CD14-positive monocyte (primary cell): Measurements from ENCODE around the gene GPATCH3. TPM values are rescaled to one million over a fixed set of nuclear protein-coding genes. Genes with fewer than 3 reads are reported as not detected.

ENCODE experiments used
- DNase-seq, 3 donors: peaks; one replicate each; pipeline ENCODE4 v3.0.0-alpha.2; 2011 to 2022
- H2AFZ ChIP-seq: 2 replicates; pipeline ENCODE4 v1.6.0; 2012; ENCODE audit warnings: mild to moderate bottlenecking, low read depth, low read length, inconsistent platforms; ENCODE audit not compliant: insufficient read depth, poor library complexity, severe bottlenecking
- H3K27ac ChIP-seq, 2 donors: 1 replicate in 1 of 2; 2 replicates in 1 of 2; pipeline ENCODE4 v1.5.1; 2012 to 2013; ENCODE audit warnings: low read length in 2 of 2, control low read depth in 1 of 2, inconsistent platforms in 1 of 2, low read depth in 1 of 2, mild to moderate bottlenecking in 1 of 2
- H3K27me3 ChIP-seq, 2 donors: one replicate each; pipeline versions ENCODE4 v1.6.0 to v1.6.1; 2011 to 2013; ENCODE audit warnings: low read length in 2 of 2; ENCODE audit not compliant: control insufficient read depth in 2 of 2, insufficient read depth in 2 of 2
- H3K36me3 ChIP-seq, 2 donors: replicated peaks in 1 of 2; 1 replicate in 1 of 2; 2 replicates in 1 of 2; pipeline versions ENCODE4 v1.5.1 to v1.6.1; 2012 to 2013; ENCODE audit warnings: low read length in 2 of 2, control low read depth in 1 of 2, inconsistent platforms in 1 of 2, mild to moderate bottlenecking in 1 of 2; ENCODE audit not compliant: insufficient read depth in 2 of 2, control insufficient read depth in 1 of 2
- H3K4me1 ChIP-seq, 2 donors: 1 replicate in 1 of 2; 2 replicates in 1 of 2; pipeline versions ENCODE4 v1.5.1 to v1.6.1; 2012 to 2013; ENCODE audit warnings: low read length in 2 of 2, control low read depth in 1 of 2, inconsistent platforms in 1 of 2, mild to moderate bottlenecking in 1 of 2, moderate library complexity in 1 of 2; ENCODE audit not compliant: insufficient read depth in 2 of 2, control insufficient read depth in 1 of 2
- H3K4me2 ChIP-seq: replicated peaks from 2 replicates; pipeline ENCODE3; 2012; ENCODE audit warnings: low read length, moderate library complexity, mild to moderate bottlenecking; ENCODE audit not compliant: poor library complexity, severe bottlenecking; ENCODE audit errors: extremely low read depth
- H3K4me3 ChIP-seq, 3 experiments: fragments of 200-600 bp in 1 of 3; sonication (generic) in 1 of 3; replicated peaks in 1 of 3; 1 replicate in 2 of 3; 2 replicates in 1 of 3; pipeline ENCODE4 v1.5.1; 2011 to 2013; ENCODE audit warnings: low read length in 3 of 3, mild to moderate bottlenecking in 3 of 3, control low read depth in 2 of 3, low read depth in 2 of 3, inconsistent platforms in 1 of 3, moderate library complexity in 1 of 3
- H3K79me2 ChIP-seq: 2 replicates; pipeline ENCODE4 v1.6.0; 2012; ENCODE audit warnings: mild to moderate bottlenecking, control low read depth, inconsistent platforms, low read length, moderate library complexity; ENCODE audit not compliant: insufficient read depth
- H3K9ac ChIP-seq: 2 replicates; pipeline ENCODE4 v1.6.0; 2017; ENCODE audit warnings: low read length, mild to moderate bottlenecking; ENCODE audit not compliant: insufficient read depth, poor library complexity, severe bottlenecking
- H3K9me3 ChIP-seq, 2 donors: replicated peaks in 1 of 2; 1 replicate in 1 of 2; 2 replicates in 1 of 2; pipeline versions ENCODE4 v1.5.1 to v1.6.1; 2012 to 2013; ENCODE audit warnings: low read length in 2 of 2, control low read depth in 1 of 2; ENCODE audit not compliant: control insufficient read depth in 1 of 2, insufficient read depth in 1 of 2
- H4K20me1 ChIP-seq: 2 replicates; pipeline ENCODE4 v1.6.0; 2012; ENCODE audit warnings: mild to moderate bottlenecking, low read length, control low read depth, moderate library complexity; ENCODE audit not compliant: insufficient read depth
- H3K27ac Mint-ChIP-seq, 7 donors: one replicate each; pipeline ENCODE4 v1.8.0; 2020; ENCODE audit warnings: mild to moderate bottlenecking in 7 of 7, mixed read lengths in 7 of 7, moderate library complexity in 6 of 7, inconsistent platforms in 2 of 7
- H3K27me3 Mint-ChIP-seq, 3 donors: one replicate each; pipeline ENCODE4 v1.8.0; 2021 to 2022; ENCODE audit warnings: low read depth in 3 of 3, mild to moderate bottlenecking in 3 of 3, mixed read lengths in 3 of 3, moderate library complexity in 3 of 3, inconsistent platforms in 1 of 3
- H3K36me3 Mint-ChIP-seq, 2 donors: one replicate each; pipeline ENCODE4 v1.8.0; 2020; ENCODE audit warnings: mixed read lengths in 2 of 2, inconsistent platforms in 1 of 2, mild to moderate bottlenecking in 1 of 2
- H3K4me1 Mint-ChIP-seq: one replicate; pipeline ENCODE4 v1.8.0; 2020; ENCODE audit warnings: mild to moderate bottlenecking, mixed read lengths
- H3K4me3 Mint-ChIP-seq, 2 donors: one replicate each; pipeline ENCODE4 v1.8.0; 2020; ENCODE audit warnings: mild to moderate bottlenecking in 2 of 2, mixed read lengths in 2 of 2, moderate library complexity in 1 of 2
- H3K9me3 Mint-ChIP-seq, 7 donors: one replicate each; pipeline ENCODE4 v1.8.0; 2020 to 2022; ENCODE audit warnings: mixed read lengths in 7 of 7, mild to moderate bottlenecking in 6 of 7, moderate library complexity in 6 of 7, inconsistent platforms in 2 of 7
- CTCF ChIP-seq: fragments of 200-600 bp; IDR thresholded peaks from one replicate; pipeline ENCODE4 v1.8.0; 2022; ENCODE audit warnings: antibody characterized with exemption, mild to moderate bottlenecking
- WGBS: methylation state at CpG from one replicate; pipeline ENCODE4 v1.1.5; 2013; ENCODE audit warnings: missing lambda C conversion rate; ENCODE audit not compliant: insufficient coverage; 5-methylcytosine and 5-hydroxymethylcytosine counted together
- intact Hi-C, 2 donors: fragments of 100-400 bp; cut with micrococcal nuclease; formaldehyde crosslinking; loops; one replicate each; pipeline versions ENCODE4 v1.15.0 to v1.15.1; 2023
- polyA plus RNA-seq, 3 donors: library from polyadenylated mRNA; depleted of rRNA in 1 of 3; unstranded in 2 of 3; stranded (reverse) in 1 of 3; fragments of 300-500 nt in 2 of 3; fragments of >200 nt in 1 of 3; fragmentation: Illumina TruSeq in 2 of 3; gene quantifications; 1 replicate in 2 of 3; 2 replicates in 1 of 3; pipeline ENCODE4 v1.2.3, GENCODE V29; 2012 to 2021

The GPATCH3 gene
- polyA plus RNA-seq, 3 donors, result 8.2 to 11.8 (median 10.7) TPM

DNA sequence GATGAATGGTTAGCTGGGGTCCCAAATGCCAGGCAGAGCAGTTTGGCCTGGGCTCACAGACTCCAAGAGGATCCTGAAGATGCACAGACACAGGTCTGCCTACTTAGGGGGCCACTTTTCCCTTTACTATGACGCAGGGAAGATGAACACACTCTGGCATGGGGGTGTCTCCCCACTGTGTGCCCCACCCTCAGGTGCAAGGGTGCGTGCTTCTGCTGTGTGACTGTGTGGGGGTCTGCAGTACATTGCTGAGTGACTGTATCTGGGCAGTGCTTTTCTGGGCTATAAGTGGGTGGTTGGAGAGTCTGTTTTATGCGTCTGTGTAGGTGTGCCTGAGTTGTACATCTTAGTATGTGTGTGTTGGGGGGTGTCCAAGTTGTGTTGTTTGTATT lies 9.7 kb upstream of the GPATCH3 start:
- no peak overlapping the region for H3K9ac ChIP-seq
- intact Hi-C loops, result no loop called here
- no peak for TF ChIP-seq CTCF
- WGBS, result 96% methylated on average over 3 of the region's 3 CpGs
- H3K9me3 Mint-ChIP-seq, result no peaks in the 10 kb centered on the region
- H3K4me1 ChIP-seq, result no peaks in the 10 kb centered on the region
- H3K79me2 ChIP-seq, result no peaks in the 10 kb centered on the region
- H3K9me3 ChIP-seq, result no peaks in the 10 kb centered on the region
- DNase-seq, result no peak
- H3K27me3 Mint-ChIP-seq, result peaks cover 0 to 2% (median 2%) of the 10 kb centered on the region in 3 donors
- H3K27ac ChIP-seq, result no peak overlapping the region
- no peaks in the 10 kb centered on the region for H3K36me3 Mint-ChIP-seq
- no peaks in the 10 kb centered on the region for H4K20me1 ChIP-seq
- H2AFZ ChIP-seq, result no peak overlapping the region
- no peak overlapping the region for H3K4me3 Mint-ChIP-seq
- H3K4me2 ChIP-seq, result no peak overlapping the region
- no peaks in the 10 kb centered on the region for H3K36me3 ChIP-seq
- no peaks in the 10 kb centered on the region for H3K27me3 ChIP-seq
- H3K4me1 Mint-ChIP-seq, result no peaks in the 10 kb centered on the region
- H3K27ac Mint-ChIP-seq, result no peak overlapping the region
- H3K4me3 ChIP-seq, result no peak overlapping the region

DNA sequence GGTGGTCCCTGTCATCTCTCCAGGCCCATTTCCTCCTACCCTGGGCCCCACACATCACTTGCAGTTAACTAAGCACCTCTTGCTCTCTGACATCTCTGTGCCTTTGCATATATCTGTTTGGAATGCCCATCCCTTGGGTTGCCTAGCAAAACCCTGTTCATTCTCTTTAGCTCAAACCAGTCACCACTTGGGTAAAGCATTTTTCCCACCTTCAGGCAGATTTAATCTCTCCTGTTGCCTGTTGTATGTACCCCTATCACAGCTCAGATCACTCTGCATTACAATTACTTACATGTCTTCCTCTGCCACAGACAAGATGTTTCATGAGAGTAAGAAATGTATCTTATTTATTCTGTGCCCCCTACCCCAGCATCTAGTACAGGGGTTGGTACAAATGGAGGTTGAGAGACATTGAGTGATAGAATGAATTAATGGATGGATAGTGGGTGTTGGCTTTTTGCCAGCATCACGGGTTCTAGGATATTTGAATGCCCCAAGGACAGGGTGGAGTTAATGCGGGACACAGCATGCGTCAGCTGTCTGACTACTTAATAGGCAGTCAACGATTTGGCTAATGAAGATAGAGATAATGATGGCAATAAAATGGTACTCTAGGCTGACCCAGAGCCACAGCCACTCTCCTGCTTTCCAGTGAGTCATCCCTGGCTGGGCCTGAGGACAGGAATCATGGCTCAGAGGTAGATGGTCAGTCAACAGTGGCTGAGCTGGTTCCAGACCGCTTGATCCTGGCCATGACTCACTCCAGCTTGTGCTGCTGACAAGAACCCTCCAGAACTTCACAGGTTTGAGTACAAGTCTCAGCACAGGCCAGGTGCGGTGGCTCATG lies 7.0 kb upstream of the GPATCH3 start:
- Mint-ChIP-seq H3K27me3 (peaks cover 0 to 2% (median 0%) of the 10 kb centered on the region in 3 donors), H3K9me3 (no peaks in the 10 kb centered on the region), H3K4me1 (no peaks in the 10 kb centered on the region), H3K4me3 (no peak overlapping the region), H3K36me3 (no peaks in the 10 kb centered on the region), H3K27ac (no peak overlapping the region)
- H2AFZ ChIP-seq, result no peak overlapping the region
- H3K4me2 ChIP-seq, result no peak overlapping the region
- 85% methylated on average over 5 of the region's 6 CpGs for WGBS
- H3K27ac ChIP-seq, result no peak overlapping the region
- no peaks in the 10 kb centered on the region for H3K79me2 ChIP-seq
- intact Hi-C loops, result no loop called here
- peak in 1 of 3 donors; percentile 27 for DNase-seq
- no peak for TF ChIP-seq CTCF
- H3K36me3 ChIP-seq, result no peaks in the 10 kb centered on the region
- H3K9me3 ChIP-seq, result no peaks in the 10 kb centered on the region
- H3K27me3 ChIP-seq, result no peaks in the 10 kb centered on the region
- H4K20me1 ChIP-seq, result no peaks in the 10 kb centered on the region
- no peaks in the 10 kb centered on the region for H3K4me1 ChIP-seq
- no peak overlapping the region for H3K9ac ChIP-seq
- H3K4me3 ChIP-seq, result no peak overlapping the region
